A549 (cell line): ENCODE data around the gene ITGB1BP1. TPM values are rescaled to one million over a fixed set of nuclear protein-coding genes. Genes with fewer than 3 reads are reported as not detected.

Experiments used
- ATAC-seq, 2 experiments: fragments of 200-7000 bp in 1 of 2; fragments of >200 bp in 1 of 2; cut with Nextera tagmentation in 1 of 2; cut with Tn5 transposase in 1 of 2; 3 replicates each; pipeline versions ENCODE4 v1.8.0 to v1.9.1; 2018 to 2020; ENCODE audit warnings: mild to moderate bottlenecking in 1 of 2, moderate library complexity in 1 of 2
- CTCF ChIA-PET: fragments of 300-600 bp; sonication (Branson Sonifier 250); formaldehyde crosslinking; extraction: SDS; loops from one replicate; lab custom pipeline; 2021; ENCODE audit warnings: antibody characterized with exemption, inconsistent platforms; lab: Yijun Ruan, JAX
- POLR2A ChIA-PET: fragments of 350-600 bp; formaldehyde crosslinking; extraction: SDS; loops from one replicate; lab custom pipeline; 2021; ENCODE audit warnings: antibody characterized with exemption, inconsistent platforms; lab: Yijun Ruan, JAX
- DNase-seq, 2 experiments: peaks; one replicate each; pipeline versions ENCODE4 v3.0.0 to v3.0.0-alpha.2; 2011 to 2016; ENCODE audit warnings: low read depth in 1 of 2, low spot score in 1 of 2
- FAIRE-seq: peaks from 2 replicates; lab custom pipeline; 2011; peaks lifted over from hg19 to GRCh38; lab: Jason Lieb, UNC
- H3K27ac ChIP-seq, 2 experiments: fragments of >200 bp; sonication (Bioruptor Twin); formaldehyde crosslinking; 3 replicates each; pipeline ENCODE4 v1.5.1; 2016 to 2017
- H3K4me1 ChIP-seq: fragments of >200 bp; sonication (Bioruptor Twin); formaldehyde crosslinking; 3 replicates; pipeline ENCODE4 v1.6.1; 2016
- H3K4me2 ChIP-seq: fragments of >200 bp; sonication (Bioruptor Twin); formaldehyde crosslinking; 3 replicates; pipeline ENCODE4 v1.6.1; 2016
- H3K4me3 ChIP-seq: fragments of >200 bp; sonication (Bioruptor Twin); formaldehyde crosslinking; 3 replicates; pipeline ENCODE4 v1.5.1; 2016
- H3K9me3 ChIP-seq: fragments of >200 bp; sonication (Bioruptor Twin); formaldehyde crosslinking; 3 replicates; pipeline ENCODE4 v1.6.1; 2016
- BHLHE40 ChIP-seq: IDR thresholded peaks from 2 replicates; pipeline ENCODE4 v1.6.1; 2012; ENCODE audit warnings: low read depth, low read length, inconsistent platforms
- CBX2 ChIP-seq: fragments of 200-600 bp; sonication (generic); IDR thresholded peaks from 2 replicates; pipeline ENCODE4 v1.6.1; 2016; ENCODE audit warnings: low read depth, mild to moderate bottlenecking, borderline replicate concordance
- CHD2 ChIP-seq: fragments of 150-350 bp; IDR thresholded peaks from 2 replicates; pipeline ENCODE4 v1.6.1; 2014; ENCODE audit warnings: low read length; ENCODE audit not compliant: partially characterized antibody
- CHD4 ChIP-seq: fragments of 200-600 bp; sonication (generic); IDR thresholded peaks from 2 replicates; pipeline ENCODE4 v1.6.1; 2016; ENCODE audit warnings: antibody characterized with exemption, mild to moderate bottlenecking, borderline replicate concordance
- E2F6 ChIP-seq: IDR thresholded peaks from 2 replicates; pipeline ENCODE4 v1.6.1; 2012; ENCODE audit warnings: low read depth, borderline replicate concordance
- EHMT2 ChIP-seq: fragments of 200-600 bp; sonication (generic); IDR thresholded peaks from 2 replicates; pipeline ENCODE4 v1.6.1; 2016; ENCODE audit warnings: antibody characterized with exemption, low read depth, mild to moderate bottlenecking, moderate library complexity
- EP300 ChIP-seq, 2 experiments: fragments of >200 bp; sonication (Bioruptor Twin); formaldehyde crosslinking; IDR thresholded peaks; 2 replicates in 1 of 2; 3 replicates in 1 of 2; pipeline ENCODE4 v1.6.1; 2016 to 2017
- ESRRA ChIP-seq: fragments of 150-350 bp; IDR thresholded peaks from 2 replicates; pipeline ENCODE4 v1.6.1; 2014; ENCODE audit warnings: mild to moderate bottlenecking, low read length, borderline replicate concordance
- FOSB ChIP-seq: fragments of 250-450 bp; sonication (Bioruptor Pico); IDR thresholded peaks from 2 replicates; pipeline ENCODE4 v1.5.0; 2020; ENCODE audit warnings: mild to moderate bottlenecking, moderate library complexity
- FOXS1 ChIP-seq: fragments of 250-450 bp; sonication (Bioruptor Pico); IDR thresholded peaks from 2 replicates; pipeline ENCODE4 v1.5.0; 2020; ENCODE audit warnings: mild to moderate bottlenecking, moderate library complexity
- GATA3 ChIP-seq: IDR thresholded peaks from 2 replicates; pipeline ENCODE4 v1.6.1; 2012; ENCODE audit warnings: borderline replicate concordance
- HEYL ChIP-seq: fragments of 250-450 bp; sonication (Bioruptor Pico); IDR thresholded peaks from 2 replicates; pipeline ENCODE4 v1.8.0; 2021; ENCODE audit warnings: mild to moderate bottlenecking, moderate library complexity
- HOXA7 ChIP-seq: fragments of 250-450 bp; sonication (Bioruptor Pico); IDR thresholded peaks from 2 replicates; pipeline ENCODE4 v1.5.0; 2020; ENCODE audit warnings: mild to moderate bottlenecking, moderate library complexity
- HOXB13 ChIP-seq: fragments of 250-450 bp; sonication (Bioruptor Pico); IDR thresholded peaks from 2 replicates; pipeline ENCODE4 v1.5.0; 2020; ENCODE audit warnings: low read depth, mild to moderate bottlenecking, moderate library complexity
- HOXB5 ChIP-seq: fragments of 250-450 bp; sonication (Bioruptor Pico); IDR thresholded peaks from 2 replicates; pipeline ENCODE4 v1.5.0; 2020; ENCODE audit warnings: mild to moderate bottlenecking, moderate library complexity
- JUN ChIP-seq, 2 experiments: fragments of >200 bp; sonication (Bioruptor Twin); formaldehyde crosslinking; IDR thresholded peaks; 2 replicates in 1 of 2; 3 replicates in 1 of 2; pipeline ENCODE4 v1.6.1; 2016 to 2017
- KDM1A ChIP-seq: fragments of 200-600 bp; sonication (generic); IDR thresholded peaks from 2 replicates; pipeline ENCODE4 v1.6.1; 2016; ENCODE audit warnings: low read depth, mild to moderate bottlenecking
- MAFK ChIP-seq: fragments of 450-650 bp; IDR thresholded peaks from 2 replicates; pipeline ENCODE4 v1.6.1; 2014; ENCODE audit not compliant: partially characterized antibody
- MAZ ChIP-seq: fragments of 150-350 bp; IDR thresholded peaks from 2 replicates; pipeline ENCODE4 v1.6.1; 2014; ENCODE audit warnings: antibody characterized with exemption, low read depth, low read length, borderline replicate concordance
- PHF8 ChIP-seq: fragments of 200-600 bp; sonication (generic); IDR thresholded peaks from 2 replicates; pipeline ENCODE4 v1.6.1; 2016; ENCODE audit warnings: low read depth, mild to moderate bottlenecking, antibody characterized with exemption, moderate library complexity, borderline replicate concordance
- POLR2A ChIP-seq: IDR thresholded peaks from 2 replicates; pipeline ENCODE4 v1.6.1; 2012; ENCODE audit warnings: mild to moderate bottlenecking, low read length
- POLR2AphosphoS2 ChIP-seq: conservative IDR thresholded peaks from 2 replicates; pipeline ENCODE4 v1.6.1; 2012; ENCODE audit warnings: low read length, improper control_type of control experiment, inconsistent platforms
- RNF2 ChIP-seq: fragments of 200-600 bp; sonication (generic); IDR thresholded peaks from 2 replicates; pipeline ENCODE4 v1.6.1; 2016; ENCODE audit warnings: low read depth, mild to moderate bottlenecking, antibody characterized with exemption, moderate library complexity, borderline replicate concordance
- SREBF2 ChIP-seq: fragments of 450-650 bp; IDR thresholded peaks from 2 replicates; pipeline ENCODE4 v1.6.1; 2014; ENCODE audit warnings: mild to moderate bottlenecking, moderate library complexity
- TP53 ChIP-seq: fragments of 250-450 bp; sonication (Bioruptor Pico); IDR thresholded peaks from 2 replicates; pipeline ENCODE4 v1.5.0; 2021; ENCODE audit warnings: mild to moderate bottlenecking, moderate library complexity
- USF2 ChIP-seq: fragments of 450-650 bp; IDR thresholded peaks from 2 replicates; pipeline ENCODE4 v1.6.1; 2014; ENCODE audit warnings: antibody characterized with exemption
- ZFP36 ChIP-seq: fragments of 450-650 bp; IDR thresholded peaks from 2 replicates; pipeline ENCODE4 v1.6.1; 2014; ENCODE audit warnings: borderline replicate concordance; ENCODE audit not compliant: partially characterized antibody
- WGBS: methylation state at CpG from one replicate; pipeline ENCODE4 v1.1.6; 2017; ENCODE audit errors: missing lambda C conversion rate; 5-methylcytosine and 5-hydroxymethylcytosine counted together
- polyA plus RNA-seq, 4 experiments: library from polyadenylated mRNA; depleted of rRNA in 3 of 4; stranded (reverse); fragments of >200 nt; fragmentation: RNase III in 1 of 4; extraction: RNeasy Plus Mini Kit Qiagen cat#74134 plus additional on column Dnase treatment in 1 of 4; gene quantifications; 2 replicates in 3 of 4; 3 replicates in 1 of 4; pipeline ENCODE4 v1.2.3, GENCODE V29; 2011 to 2017
- TF ChIP-seq, protein P1 (sequence below): fragments of 250-450 bp; sonication (Bioruptor Pico); IDR thresholded peaks from 2 replicates; pipeline ENCODE4 v1.5.0; 2020; ENCODE audit warnings: low read depth, mild to moderate bottlenecking, moderate library complexity
- TF ChIP-seq, protein P2 (sequence below): IDR thresholded peaks from 2 replicates; pipeline ENCODE4 v1.6.1; 2012

The ITGB1BP1 gene
- polyA plus RNA-seq, 2 of the 4 experiments (the other 2 are of a cell fraction) = 99.3 to 136 TPM

- H3K27ac ChIP-seq = no peak overlapping the region
- WGBS = 90% methylated on average over 5 of the region's 5 CpGs
- no peak for DNase-seq
- H3K4me1 ChIP-seq = no peaks in the 10 kb centered on the region
- TF ChIP-seq SREBF2 = no peak
- no peak for TF ChIP-seq POLR2A
- no peak for TF ChIP-seq RNF2
- TF ChIP-seq CHD4 = no peak
- no peak for TF ChIP-seq KDM1A
- TF ChIP-seq HOXA7 (CRISPR knock-in tag) = no peak
- TF ChIP-seq, protein P1, sequence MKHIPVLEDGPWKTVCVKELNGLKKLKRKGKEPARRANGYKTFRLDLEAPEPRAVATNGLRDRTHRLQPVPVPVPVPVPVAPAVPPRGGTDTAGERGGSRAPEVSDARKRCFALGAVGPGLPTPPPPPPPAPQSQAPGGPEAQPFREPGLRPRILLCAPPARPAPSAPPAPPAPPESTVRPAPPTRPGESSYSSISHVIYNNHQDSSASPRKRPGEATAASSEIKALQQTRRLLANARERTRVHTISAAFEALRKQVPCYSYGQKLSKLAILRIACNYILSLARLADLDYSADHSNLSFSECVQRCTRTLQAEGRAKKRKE (CRISPR knock-in tag) = no peak
- no peak for TF ChIP-seq ESRRA
- TF ChIP-seq EHMT2 = no peak
- TF ChIP-seq USF2 = no peak
- ChIA-PET CTCF (interaction anchor here (1.3 to 1.5 kb wide), 2 partner anchors 11 to 91 kb away, joined by 3 to 4 read pairs; no protein-coding TSS in a partner anchor), POLR2A (no interaction called here)
- no peaks in the 10 kb centered on the region for H3K9me3 ChIP-seq
- no peak overlapping the region for H3K4me3 ChIP-seq
- ATAC-seq = no peak
- FAIRE-seq = no peak
- H3K4me2 ChIP-seq = no peak overlapping the region
Observed at GRCh38 chr2:9462313-9462712, 39.0 kb upstream of the ITGB1BP1 start.

- Histone ChIP-seq H3K4me2 (no peak overlapping the region), H3K27ac (no peak overlapping the region), H3K4me1 (no peaks in the 10 kb centered on the region), H3K4me3 (no peak overlapping the region), H3K9me3 (no peaks in the 10 kb centered on the region)
- ChIA-PET POLR2A (no interaction called here), CTCF (no interaction called here)
- DNase-seq (no peak), ATAC-seq (no peak), FAIRE-seq (no peak)
- WGBS = 86% methylated on average over 3 of the region's 3 CpGs
- TF ChIP-seq FOSB (CRISPR knock-in tag) (no peak), CBX2 (no peak)
Observed at GRCh38 chr2:9461079-9461478, 37.8 kb upstream of the ITGB1BP1 start.

DNA sequence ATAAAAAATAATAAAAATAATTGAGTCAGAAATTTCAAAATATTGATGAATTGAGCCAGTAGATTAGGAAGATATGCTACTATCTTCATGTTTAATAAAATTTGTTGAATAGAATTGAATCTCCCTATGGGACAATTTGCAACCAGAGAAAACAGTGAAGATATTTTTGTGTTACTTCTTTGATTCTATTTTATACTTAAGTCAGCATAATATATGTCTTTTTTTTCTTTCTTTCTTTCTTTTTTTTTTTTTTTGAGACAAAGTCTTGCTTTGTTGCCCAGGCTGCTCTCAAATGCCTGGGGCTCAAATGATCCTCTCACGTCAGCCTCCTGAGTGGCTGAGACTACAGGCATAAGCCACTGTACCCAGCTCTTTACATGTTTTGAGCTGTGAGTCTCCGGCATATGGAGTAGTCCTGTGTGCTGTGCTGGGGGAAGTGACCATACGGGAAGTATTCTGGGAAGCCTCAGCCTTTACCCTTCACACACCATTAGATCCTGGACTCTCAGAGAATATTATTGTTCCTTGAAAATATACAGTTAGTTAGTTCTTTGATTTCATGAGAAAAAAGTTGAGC, 37.2 kb upstream of the ITGB1BP1 start:
- TF ChIP-seq MAFK (peak; percentile 54), KDM1A (no peak)
- ATAC-seq (no peak), FAIRE-seq (no peak), DNase-seq (no peak)
- H3K27ac ChIP-seq = no peak overlapping the region
- ChIA-PET POLR2A (no interaction called here), CTCF (no interaction called here)
- H3K4me2 ChIP-seq = no peak overlapping the region
- H3K4me1 ChIP-seq = no peaks in the 10 kb centered on the region
- WGBS = 96% methylated on average over 3 of the region's 3 CpGs
- H3K4me3 ChIP-seq = no peak overlapping the region
- H3K9me3 ChIP-seq = no peaks in the 10 kb centered on the region

DNA sequence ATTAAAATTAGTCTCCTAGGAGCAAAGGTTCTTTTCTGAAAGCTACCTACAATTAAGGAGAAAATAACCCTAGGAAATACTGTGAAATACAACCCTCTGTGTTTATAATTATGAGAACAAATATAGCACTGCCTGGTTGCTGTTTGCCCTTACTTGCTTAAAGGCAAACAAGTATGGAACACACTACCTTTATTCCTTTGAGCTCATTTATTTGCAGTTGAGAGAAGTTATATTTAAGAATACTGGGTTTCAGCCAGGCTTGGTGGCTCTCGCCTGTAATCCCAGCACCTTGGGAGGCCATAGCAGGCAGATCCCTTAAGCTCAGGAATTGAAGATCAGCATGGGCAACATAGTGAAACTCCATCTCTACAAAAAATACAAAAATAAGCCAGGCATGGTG, 27.9 kb upstream of the ITGB1BP1 start:
- Histone ChIP-seq H3K4me1 (no peaks in the 10 kb centered on the region), H3K4me2 (no peak overlapping the region), H3K4me3 (no peak overlapping the region), H3K27ac (no peak overlapping the region), H3K9me3 (no peaks in the 10 kb centered on the region)
- DNase-seq (no peak), ATAC-seq (no peak), FAIRE-seq (no peak)
- POLR2A ChIA-PET = no interaction called here
- WGBS = 93% methylated on average over 1 of the region's 1 CpG
- CTCF ChIA-PET = no interaction called here
- no peak for TF ChIP-seq CHD2
- TF ChIP-seq HOXB5 (CRISPR knock-in tag) = no peak
- no peak for TF ChIP-seq HOXB13
- no peak for TF ChIP-seq HEYL (CRISPR knock-in tag)
- no peak for TF ChIP-seq TP53 (CRISPR knock-in tag)
- TF ChIP-seq, protein P2, sequence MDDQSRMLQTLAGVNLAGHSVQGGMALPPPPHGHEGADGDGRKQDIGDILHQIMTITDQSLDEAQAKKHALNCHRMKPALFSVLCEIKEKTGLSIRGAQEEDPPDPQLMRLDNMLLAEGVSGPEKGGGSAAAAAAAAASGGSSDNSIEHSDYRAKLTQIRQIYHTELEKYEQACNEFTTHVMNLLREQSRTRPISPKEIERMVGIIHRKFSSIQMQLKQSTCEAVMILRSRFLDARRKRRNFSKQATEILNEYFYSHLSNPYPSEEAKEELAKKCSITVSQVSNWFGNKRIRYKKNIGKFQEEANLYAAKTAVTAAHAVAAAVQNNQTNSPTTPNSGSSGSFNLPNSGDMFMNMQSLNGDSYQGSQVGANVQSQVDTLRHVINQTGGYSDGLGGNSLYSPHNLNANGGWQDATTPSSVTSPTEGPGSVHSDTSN = no peak
- no peak for TF ChIP-seq E2F6
- TF ChIP-seq ZFP36 = no peak
- TF ChIP-seq POLR2AphosphoS2 = no peak
- no peak for TF ChIP-seq CHD4
- TF ChIP-seq, protein P1 (CRISPR knock-in tag) = no peak
- no peak for TF ChIP-seq GATA3
- TF ChIP-seq MAZ = no peak
- no peak for TF ChIP-seq EP300 (IDR thresholded peaks at IDR 0.05)
- TF ChIP-seq BHLHE40 = no peak
- no peak for TF ChIP-seq PHF8
- no peak for TF ChIP-seq JUN (IDR thresholded peaks at IDR 0.05)
- TF ChIP-seq FOXS1 (CRISPR knock-in tag) = no peak
